ENCODE results near the gene MAOB. TPM values are rescaled to one million over a fixed set of nuclear protein-coding genes. Genes with fewer than 3 reads are reported as not detected.

The MAOB gene
- total and polyA plus RNA-seq, 10 of the 15 experiments (the other 5 are each of a cell fraction or from before 2014, with no cell fraction given), result 0.21 TPM; not detected in 9

- no peak for TF ChIP-seq CBX5 (IDR thresholded peaks at IDR 0.05; ENCODE audit: low read depth)
- TF ChIP-seq SRF (IDR thresholded peaks at IDR 0.05; ENCODE audit: low read depth in 2 of 2, low read length in 2 of 2), result no peak
- TF ChIP-seq PBX3 (IDR thresholded peaks at IDR 0.05; ENCODE audit: insufficient replicate concordance, low read depth, low read length), result no peak
Observed at GRCh38 chrX:43850629-43851028, 31.6 kb downstream of the MAOB start (continued).

GRCh38 chrX:43849173-43849572 lies 33.1 kb downstream of the MAOB start:
- no peaks in the 10 kb centered on the region for H3K27me3 ChIP-seq (replicated peaks in 1 of 2; ENCODE audit: control insufficient read depth in 2 of 2, insufficient read depth in 2 of 2, low read length in 1 of 2)
- ATAC-seq, result no peak
- TF ChIP-seq BRCA1 (IDR thresholded peaks at IDR 0.05; ENCODE audit: low read depth, low read length) (no peak), POU2F2 (IDR thresholded peaks at IDR 0.05; ENCODE audit: borderline replicate concordance, low read depth, low read length) (no peak)
- H3K4me1 ChIP-seq (ENCODE audit: control insufficient read depth, insufficient read depth, low read length), result no peaks in the 10 kb centered on the region
- no TSS peak for BruUV-seq (replicated peaks)
- in situ Hi-C loops (cut with MboI) (no loop called here), intact Hi-C loops (cut with micrococcal nuclease; ENCODE audit: unreplicated experiment) (no loop called here)
- ChIA-PET RAD21 (ENCODE audit: unreplicated experiment) (no interaction called here), POLR2A (no interaction called here), CTCF (no interaction called here), SMC1A (ENCODE audit: uncharacterized antibody, unreplicated experiment) (no interaction called here)
- H3K4me2 ChIP-seq (ENCODE audit: control insufficient read depth, insufficient read depth), result no peak overlapping the region
- no peak overlapping the region for H2AFZ ChIP-seq (ENCODE audit: control insufficient read depth, low read depth, low read length)
- FAIRE-seq, result no peak
- no peaks in the 10 kb centered on the region for H3K36me3 ChIP-seq (ENCODE audit: control insufficient read depth in 2 of 2, insufficient read depth in 2 of 2, low read length in 1 of 2)
- no peak overlapping the region for H3K4me3 ChIP-seq
- H3K9me3 ChIP-seq (replicated peaks; ENCODE audit: control insufficient read depth, insufficient read depth, low read length), result no peaks in the 10 kb centered on the region
- no peaks in the 10 kb centered on the region for H3K79me2 ChIP-seq (ENCODE audit: control insufficient read depth, insufficient read depth, low read length)
- no peak for DNase-seq (ENCODE audit: low read depth, low spot score)
- no peaks in the 10 kb centered on the region for H4K20me1 ChIP-seq (ENCODE audit: control insufficient read depth, insufficient read depth)
- no peak overlapping the region for H3K9ac ChIP-seq (ENCODE audit: control insufficient read depth, insufficient read depth, low read length)
- no peak overlapping the region for H3K27ac ChIP-seq (ENCODE audit: control insufficient read depth, insufficient read depth)
- 17% methylated on average over 6 of the region's 6 CpGs for WGBS (ENCODE audit: insufficient coverage, insufficient replicate concordance, low lambda C conversion rate, missing lambda C conversion rate)

- Histone ChIP-seq H3K79me2 (ENCODE audit: control insufficient read depth, insufficient read depth, low read length) (no peaks in the 10 kb centered on the region), H4K20me1 (ENCODE audit: control insufficient read depth, insufficient read depth) (no peaks in the 10 kb centered on the region), H2AFZ (ENCODE audit: control insufficient read depth, low read depth, low read length) (no peak overlapping the region), H3K9ac (ENCODE audit: control insufficient read depth, insufficient read depth, low read length) (no peak overlapping the region), H3K27me3 (replicated peaks in 1 of 2; ENCODE audit: control insufficient read depth in 2 of 2, insufficient read depth in 2 of 2, low read length in 1 of 2) (no peaks in the 10 kb centered on the region), H3K27ac (ENCODE audit: control insufficient read depth, insufficient read depth) (no peak overlapping the region), H3K4me1 (ENCODE audit: control insufficient read depth, insufficient read depth, low read length) (no peaks in the 10 kb centered on the region), H3K9me3 (replicated peaks; ENCODE audit: control insufficient read depth, insufficient read depth, low read length) (no peaks in the 10 kb centered on the region), H3K36me3 (ENCODE audit: control insufficient read depth in 2 of 2, insufficient read depth in 2 of 2, low read length in 1 of 2) (no peaks in the 10 kb centered on the region), H3K4me3 (no peak overlapping the region), H3K4me2 (ENCODE audit: control insufficient read depth, insufficient read depth) (no peak overlapping the region)
- ChIA-PET CTCF (no interaction called here), SMC1A (ENCODE audit: uncharacterized antibody, unreplicated experiment) (no interaction called here), POLR2A (no interaction called here), RAD21 (ENCODE audit: unreplicated experiment) (interaction anchor here (0.9 kb wide), 1 partner anchor 11 kb away, joined by 3 read pairs; no protein-coding TSS in a partner anchor)
- FAIRE-seq (no peak), ATAC-seq (no peak), DNase-seq (ENCODE audit: low read depth, low spot score) (no peak)
- intact Hi-C loops (cut with micrococcal nuclease; ENCODE audit: unreplicated experiment), result no loop called here
- TF ChIP-seq STAT3 (IDR thresholded peaks at IDR 0.05; ENCODE audit: low read depth, low read length), result no peak
- no peak for TF ChIP-seq YY1 (IDR thresholded peaks at IDR 0.05; ENCODE audit: low read depth, low read length)
- TF ChIP-seq MXI1 (IDR thresholded peaks at IDR 0.05; ENCODE audit: low read depth, low read length), result no peak
- no peak for TF ChIP-seq RUNX3 (IDR thresholded peaks at IDR 0.05; ENCODE audit: low read length)
- TF ChIP-seq HDGF (IDR thresholded peaks at IDR 0.05), result no peak
- no peak for TF ChIP-seq RELA (IDR thresholded peaks at IDR 0.05; ENCODE audit: borderline replicate concordance, partially characterized antibody)
- no peak for TF ChIP-seq NFIC (IDR thresholded peaks at IDR 0.05; ENCODE audit: low read depth, low read length)
- WGBS (ENCODE audit: insufficient coverage, insufficient replicate concordance, low lambda C conversion rate, missing lambda C conversion rate), result 64% methylated on average over 2 of the region's 2 CpGs
- no TSS peak for BruUV-seq (replicated peaks)
- in situ Hi-C loops (cut with MboI), result no loop called here
Observed at GRCh38 chrX:43847352-43847751, 34.9 kb downstream of the MAOB start.
